ENCODE data around the gene PLA2G6.

PLA2G6 gene

GRCh38 chr22:38069372-38070249 is 112.0 kb downstream of the PLA2G6 start:
- no peak for FAIRE-seq

- FAIRE-seq = no peak
These were observed 112.8 kb downstream of the PLA2G6 start for GRCh38 chr22:38068641-38069371.

GRCh38 chr22:38067761-38068360 is 113.8 kb downstream of the PLA2G6 start:
- FAIRE-seq = no peak

- no peak for FAIRE-seq
These were observed 114.6 kb downstream of the PLA2G6 start for GRCh38 chr22:38067028-38067415.

- no peak for FAIRE-seq
These were observed 115.1 kb downstream of the PLA2G6 start for GRCh38 chr22:38066381-38067027.

GRCh38 chr22:38065539-38065938 is 116.1 kb downstream of the PLA2G6 start:
- FAIRE-seq = no peak

- FAIRE-seq = no peak
These were observed 118.8 kb downstream of the PLA2G6 start for GRCh38 chr22:38062791-38063190.

Measured in endometrium (tissue), 2 donors.